K562 (cell line): Measurements from ENCODE around the gene CNTD1. TPM values are rescaled to one million over a fixed set of nuclear protein-coding genes. Genes with fewer than 3 reads are reported as not detected.

Source experiments
- DMBX1 ChIP-seq: fragments of 250-450 bp; sonication (Bioruptor Pico); IDR thresholded peaks from 2 replicates; pipeline ENCODE4 v1.8.0; 2022; ENCODE audit warnings: inconsistent platforms, mild to moderate bottlenecking, moderate library complexity, borderline replicate concordance
- MCM2 ChIP-seq: fragments of 450-650 bp; IDR thresholded peaks from 2 replicates; pipeline ENCODE4 v1.6.1; 2017; ENCODE audit warnings: low read depth, mild to moderate bottlenecking
- MITF ChIP-seq: IDR thresholded peaks from 2 replicates; pipeline ENCODE4 v1.6.1; 2014; ENCODE audit warnings: antibody characterized with exemption
- NRF1 ChIP-seq, 2 experiments: fragments of 450-650 bp; IDR thresholded peaks in 1 of 2; conservative IDR thresholded peaks in 1 of 2; 2 replicates each; pipeline ENCODE4 v1.6.1; 2014; ENCODE audit warnings: mild to moderate bottlenecking in 2 of 2
- RREB1 ChIP-seq: fragments of 250-450 bp; sonication (Bioruptor Pico); IDR thresholded peaks from 2 replicates; pipeline ENCODE4 v1.4.0; 2020
- TCFL5 ChIP-seq: fragments of 250-450 bp; sonication (Bioruptor Pico); conservative IDR thresholded peaks from 2 replicates; pipeline ENCODE4 v1.6.1; 2021; ENCODE audit warnings: mild to moderate bottlenecking, moderate library complexity, matching md5 sums
- THRB ChIP-seq: fragments of 450-650 bp; formaldehyde crosslinking; conservative IDR thresholded peaks from 2 replicates; pipeline ENCODE4 v1.4.0; 2022; ENCODE audit warnings: mild to moderate bottlenecking, missing genetic modification characterization
- ZBTB8A ChIP-seq: fragments of 450-650 bp; IDR thresholded peaks from 2 replicates; pipeline ENCODE4 v1.6.1; 2018; ENCODE audit warnings: mild to moderate bottlenecking, moderate library complexity; ENCODE audit not compliant: partially characterized antibody
- ZHX1 ChIP-seq: fragments of 150-350 bp; conservative IDR thresholded peaks from 2 replicates; pipeline ENCODE4 v1.6.1; 2014; ENCODE audit warnings: low read length
- ZNF311 ChIP-seq: fragments of 250-450 bp; sonication (Bioruptor Pico); IDR thresholded peaks from 2 replicates; pipeline ENCODE4 v1.4.0; 2020; ENCODE audit warnings: mild to moderate bottlenecking, moderate library complexity
- polyA plus RNA-seq, 8 experiments: library from polyadenylated mRNA; depleted of rRNA in 4 of 8; stranded (reverse) in 5 of 8; unstranded in 3 of 8; fragments of >200 nt; fragmentation: Nextera tagmentation in 2 of 8; fragmentation: Illumina TruSeq in 1 of 8; extraction: Ambion mirVana in 2 of 8; extraction: Trizol in 1 of 8; gene quantifications; 2 replicates each; pipeline versions ENCODE4 v1.2.1 to v1.2.3, GENCODE V29; 2011 to 2014; ENCODE audit warnings: inconsistent platforms in 1 of 8, missing spikeins in 1 of 8
- total RNA-seq, 7 experiments: library from RNA; depleted of rRNA in 6 of 7; stranded (reverse); fragments of >200 nt in 6 of 7; fragmentation: Illumina TruSeq in 2 of 7; extraction: Trizol in 2 of 7; gene quantifications; 2 replicates each; pipeline versions ENCODE4 v1.2.1 to v1.2.3, GENCODE V29; 2011 to 2021; ENCODE audit warnings: low replicate concordance in 1 of 7

CNTD1 gene
- total and polyA plus RNA-seq, 9 of the 15 experiments (the other 6 are each of a cell fraction or from before 2014, with no cell fraction given): 0.12 to 0.86 (median 0.41) TPM; not detected in 1

- TF ChIP-seq MITF (no peak), ZBTB8A (no peak), MCM2 (no peak), TCFL5 (no peak), NRF1 (conservative IDR thresholded peaks at IDR 0.05 in 1 of 2, IDR thresholded peaks at IDR 0.05 in 1 of 2) (peak; percentile 90 to 91), DMBX1 (CRISPR knock-in tag) (no peak), RREB1 (CRISPR knock-in tag) (no peak; the same call in 1 of the 2 replicates), THRB (CRISPR knock-in tag) (no peak), ZHX1 (no peak), ZNF311 (CRISPR knock-in tag) (no peak)
Observed at GRCh38 chr17:42832934-42833766, 34.5 kb downstream of the CNTD1 start, which contains the start of gene PSME3 (continued).
